HFFc6 (cell line): ENCODE results near the gene PNLIP. TPM values are rescaled to one million over a fixed set of nuclear protein-coding genes. Genes with fewer than 3 reads are reported as not detected.

Source experiments
- DNase-seq: peaks from one replicate; pipeline ENCODE4 v3.0.0-alpha.2; 2018
- H3K27ac Mint-ChIP-seq: 2 replicates; pipeline ENCODE4 v1.8.0; 2020; ENCODE audit warnings: mild to moderate bottlenecking, mixed read lengths
- H3K27me3 Mint-ChIP-seq: 2 replicates; pipeline ENCODE4 v1.8.0; 2021; ENCODE audit warnings: mild to moderate bottlenecking, moderate library complexity, mixed read lengths; ENCODE audit not compliant: insufficient read depth
- H3K36me3 Mint-ChIP-seq: 2 replicates; pipeline ENCODE4 v1.8.0; 2021; ENCODE audit warnings: low read depth, mixed read lengths
- H3K4me1 Mint-ChIP-seq: 2 replicates; pipeline ENCODE4 v1.8.0; 2020; ENCODE audit warnings: low read depth, mixed read lengths
- H3K4me3 Mint-ChIP-seq: 2 replicates; pipeline ENCODE4 v1.8.0; 2020; ENCODE audit warnings: mild to moderate bottlenecking, moderate library complexity, mixed read lengths
- H3K9me3 Mint-ChIP-seq: 2 replicates; pipeline ENCODE4 v1.8.0; 2020; ENCODE audit warnings: mild to moderate bottlenecking, mixed read lengths
- CTCF ChIP-seq: fragments of 200-600 bp; sonication (generic); IDR thresholded peaks from 2 replicates; pipeline ENCODE4 v1.5.0; 2021; ENCODE audit warnings: antibody characterized with exemption, mild to moderate bottlenecking
- total RNA-seq, 6 experiments: library from RNA; stranded (reverse); fragmentation: NEBNext Ultra II Directional; extraction: Animal tissue kit (Norgen Biotek cat#: 25700); gene quantifications; 2 replicates in 1 of 6; 3 replicates in 5 of 6; pipeline ENCODE4 v1.2.3, GENCODE V29; 2021

PNLIP gene
- total RNA-seq, 6 experiments from 2014 or later = not detected

DNA sequence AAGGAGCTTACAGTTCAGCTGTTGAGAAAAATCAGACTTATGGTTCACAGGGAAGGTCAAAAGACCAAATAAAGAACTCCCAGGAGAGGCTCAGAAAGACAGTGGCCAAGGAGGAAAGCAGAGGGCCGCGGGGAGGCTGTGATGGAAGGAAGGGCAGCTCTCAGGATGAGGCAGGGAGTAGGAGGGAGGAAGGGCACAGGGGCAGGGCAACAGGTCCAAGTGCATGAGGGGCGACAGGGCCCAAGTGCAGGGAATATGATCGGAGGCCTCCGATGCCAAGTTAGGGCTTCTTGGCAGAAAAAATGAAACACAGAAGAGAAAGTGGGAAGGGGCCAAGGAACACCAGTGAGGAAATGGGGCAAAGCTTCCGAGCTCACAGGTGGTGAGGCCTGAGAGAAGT, 61.6 kb downstream of the PNLIP start:
- TF ChIP-seq CTCF = no peak
- Mint-ChIP-seq H3K4me1 (no peaks in the 10 kb centered on the region), H3K27me3 (no peaks in the 10 kb centered on the region; the same call in 1 of the 2 replicates), H3K36me3 (no peaks in the 10 kb centered on the region), H3K4me3 (no peak overlapping the region), H3K27ac (no peak overlapping the region), H3K9me3 (peaks cover 5% of the 10 kb centered on the region; the same call in 1 of the 2 replicates)
- no peak for DNase-seq

DNA sequence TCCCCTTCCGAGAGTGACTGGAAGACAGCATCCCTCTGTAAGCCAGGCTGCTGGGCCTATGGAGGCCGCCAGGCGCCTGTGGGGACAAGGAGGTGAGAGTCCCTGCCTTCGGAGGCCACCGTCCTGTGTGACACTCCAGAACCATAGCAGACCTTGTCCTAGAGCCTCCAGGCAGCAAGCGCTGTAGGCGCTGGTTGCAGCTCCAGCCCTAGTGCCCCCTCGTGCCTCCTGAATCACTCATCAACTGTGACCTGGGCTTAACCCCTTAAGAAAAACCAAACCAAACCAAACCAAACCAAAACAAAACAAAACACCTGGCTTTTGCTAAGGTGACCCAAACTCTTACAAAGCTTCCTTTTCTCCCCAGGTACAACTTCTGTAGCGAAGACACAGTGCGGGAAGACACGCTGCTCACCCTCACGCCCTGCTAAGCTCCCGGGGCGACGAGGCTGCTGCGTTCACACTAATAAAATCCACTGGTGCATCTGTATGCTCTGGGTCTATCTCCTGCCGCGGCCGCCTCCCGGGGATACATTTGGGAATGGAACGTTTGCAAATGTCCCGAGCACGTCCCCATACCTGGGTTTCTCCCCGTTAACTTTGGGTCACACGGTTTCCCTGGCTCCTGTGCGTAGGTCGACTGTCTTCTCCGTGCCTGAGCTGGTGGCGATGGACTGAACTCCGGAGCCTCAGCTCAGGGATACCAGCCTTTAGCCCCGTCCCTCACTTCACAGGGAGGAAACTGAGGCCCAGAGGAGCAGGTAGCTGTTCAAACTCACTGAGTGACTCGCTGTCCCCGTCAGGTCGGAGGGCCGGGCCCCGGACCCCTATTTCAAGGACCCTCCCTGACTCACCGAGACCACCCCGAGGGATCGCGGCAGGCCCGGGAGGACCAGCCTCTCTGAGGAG, 63.2 kb downstream of the PNLIP start:
- no peak overlapping the region for H3K4me3 Mint-ChIP-seq
- no peak for DNase-seq
- no peaks in the 10 kb centered on the region for H3K4me1 Mint-ChIP-seq
- H3K9me3 Mint-ChIP-seq = peaks cover 10% of the 10 kb centered on the region; the same call in 1 of the 2 replicates
- H3K27me3 Mint-ChIP-seq = no peaks in the 10 kb centered on the region; the same call in 1 of the 2 replicates
- TF ChIP-seq CTCF = no peak
- no peaks in the 10 kb centered on the region for H3K36me3 Mint-ChIP-seq
- H3K27ac Mint-ChIP-seq = no peak overlapping the region

- Mint-ChIP-seq H3K27ac (no peak overlapping the region), H3K9me3 (peaks cover 10% of the 10 kb centered on the region; the same call in 1 of the 2 replicates), H3K4me1 (no peaks in the 10 kb centered on the region), H3K27me3 (no peaks in the 10 kb centered on the region; the same call in 1 of the 2 replicates), H3K4me3 (no peak overlapping the region), H3K36me3 (no peaks in the 10 kb centered on the region)
- no peak for DNase-seq
- no peak for TF ChIP-seq CTCF
Measured at GRCh38 chr10:116610443-116611152, 64.9 kb downstream of the PNLIP start.

- Mint-ChIP-seq H3K27me3 (no peaks in the 10 kb centered on the region; the same call in 1 of the 2 replicates), H3K27ac (no peak overlapping the region)
- DNase-seq = no peak
Measured at GRCh38 chr10:116611153-116611545, 65.4 kb downstream of the PNLIP start.

More at GRCh38 chr10:116611153-116611545, 65.4 kb downstream of the PNLIP start:
- Mint-ChIP-seq H3K36me3 (no peaks in the 10 kb centered on the region), H3K9me3 (peaks cover 10% of the 10 kb centered on the region; the same call in 1 of the 2 replicates), H3K4me1 (no peaks in the 10 kb centered on the region), H3K4me3 (no peak overlapping the region)
- no peak for TF ChIP-seq CTCF
